Endothelial cell of umbilical vein (primary cell): Measurements from ENCODE around the gene TMEM266. TPM values are rescaled to one million over a fixed set of nuclear protein-coding genes. Genes with fewer than 3 reads are reported as not detected.
A peak's percentile ranks its signal among the peaks of the same experiment; 100 is the strongest.
"Not testable (repeated sequence)": the region's sequence is repeated elsewhere in the genome, so short reads cannot be mapped to it uniquely, and the experiment has no call there.

ENCODE experiments used
- BruUV-seq: library from RNA; stranded (reverse); fragments of 400-500 nt; replicated peaks from 2 replicates; lab custom pipeline; 2021; lab: Mats Ljungman, UMichigan
- CTCF ChIA-PET: fragments of 300-600, 350-600 bp; sonication (Branson Sonifier 250); formaldehyde crosslinking; loops from one replicate; lab custom pipeline; 2021; ENCODE audit warnings: antibody characterized with exemption, inconsistent platforms; lab: Charles Lee
- POLR2A ChIA-PET: fragments of 300-600, 350-600 bp; sonication (Branson Sonifier 250); formaldehyde crosslinking; loops from one replicate; lab custom pipeline; 2021; ENCODE audit warnings: antibody characterized with exemption, inconsistent platforms; lab: Charles Lee
- DNase-seq: peaks from one replicate; pipeline ENCODE4 v3.0.0-alpha.2; 2011; ENCODE audit warnings: low read depth, low spot score
- FAIRE-seq: peaks from 2 replicates; lab custom pipeline; 2011; peaks lifted over from hg19 to GRCh38; lab: Jason Lieb, UNC
- H2AFZ ChIP-seq: 2 replicates; pipeline ENCODE4 v1.6.0; 2012; ENCODE audit warnings: low read depth, low read length, control low read depth, inconsistent platforms
- H3K27ac ChIP-seq: 2 replicates; pipeline ENCODE4 v1.5.1; 2011; ENCODE audit warnings: low read depth, mild to moderate bottlenecking, control low read depth, low read length, moderate library complexity; ENCODE audit not compliant: insufficient read depth
- H3K27me3 ChIP-seq, 2 experiments: 2 replicates each; pipeline versions ENCODE4 v1.6.0 to v1.6.1; 2011; ENCODE audit warnings: low read length in 2 of 2, mixed read lengths in 1 of 2; ENCODE audit not compliant: control insufficient read depth in 2 of 2, insufficient read depth in 2 of 2
- H3K36me3 ChIP-seq, 2 experiments: 2 replicates in 1 of 2; 3 replicates in 1 of 2; pipeline ENCODE4 v1.5.1; 2011; ENCODE audit warnings: low read length in 2 of 2, mild to moderate bottlenecking in 1 of 2, moderate library complexity in 1 of 2; ENCODE audit not compliant: control insufficient read depth in 2 of 2, insufficient read depth in 2 of 2; ENCODE audit errors: extremely low read depth in 1 of 2
- H3K4me1 ChIP-seq: 3 replicates; pipeline ENCODE4 v1.5.1; 2011; ENCODE audit warnings: mild to moderate bottlenecking, low read length; ENCODE audit not compliant: control insufficient read depth, insufficient read depth; ENCODE audit errors: extremely low read depth
- H3K4me2 ChIP-seq: 2 replicates; pipeline ENCODE4 v1.6.1; 2011; ENCODE audit warnings: low read length, control low read depth, mixed read lengths; ENCODE audit not compliant: insufficient read depth
- H3K4me3 ChIP-seq, 3 experiments: fragments of 200-600 bp in 1 of 3; sonication (generic), shearing (Covaris generic) in 1 of 3; replicated peaks in 1 of 3; 2 replicates each; pipeline ENCODE4 v1.5.1; 2011 to 2016; ENCODE audit warnings: control low read depth in 3 of 3, low read length in 3 of 3, mild to moderate bottlenecking in 2 of 3, inconsistent platforms in 1 of 3, low read depth in 1 of 3, moderate library complexity in 1 of 3; ENCODE audit not compliant: insufficient read depth in 1 of 3
- H3K79me2 ChIP-seq: 2 replicates; pipeline ENCODE4 v1.6.0; 2012; ENCODE audit warnings: low read length, inconsistent platforms; ENCODE audit not compliant: control insufficient read depth, insufficient read depth
- H3K9ac ChIP-seq: replicated peaks from 2 replicates; pipeline ENCODE3; 2011; ENCODE audit warnings: low read length, control low read depth; ENCODE audit not compliant: insufficient read depth; ENCODE audit errors: extremely low read depth
- H3K9me1 ChIP-seq: replicated peaks from 3 replicates; pipeline ENCODE4 v1.6.0; 2011; ENCODE audit warnings: mild to moderate bottlenecking, low read length; ENCODE audit not compliant: control insufficient read depth, insufficient read depth; ENCODE audit errors: extremely low read depth
- H3K9me3 ChIP-seq: replicated peaks from 2 replicates; pipeline ENCODE4 v1.5.1; 2012; ENCODE audit warnings: low read length, inconsistent platforms; ENCODE audit not compliant: control insufficient read depth, insufficient read depth
- H4K20me1 ChIP-seq: replicated peaks from 2 replicates; pipeline ENCODE3; 2011; ENCODE audit warnings: mild to moderate bottlenecking, low read length; ENCODE audit not compliant: control insufficient read depth, insufficient read depth; ENCODE audit errors: extremely low read depth
- CTCF ChIP-seq, 2 donors: IDR thresholded peaks; 1 replicate in 1 of 2; 2 replicates in 1 of 2; pipeline ENCODE4 v1.5.1; 2011; ENCODE audit warnings: low read length in 2 of 2, mild to moderate bottlenecking in 2 of 2, moderate library complexity in 2 of 2, control low read depth in 1 of 2, inconsistent platforms in 1 of 2, low read depth in 1 of 2; ENCODE audit not compliant: insufficient read depth in 1 of 2; ENCODE audit errors: extremely low read depth in 1 of 2
- EZH2 ChIP-seq: IDR thresholded peaks from 2 replicates; pipeline ENCODE4 v1.6.1; 2012; ENCODE audit warnings: borderline replicate concordance, low read depth, mild to moderate bottlenecking, moderate library complexity, low read length, inconsistent platforms; ENCODE audit not compliant: severe bottlenecking
- FOS ChIP-seq: IDR thresholded peaks from 2 replicates; pipeline ENCODE4 v1.6.1; 2011; ENCODE audit warnings: mild to moderate bottlenecking, low read length, moderate library complexity, borderline replicate concordance; ENCODE audit not compliant: insufficient read depth
- GATA2 ChIP-seq: IDR thresholded peaks from 2 replicates; pipeline ENCODE4 v1.7.0; 2011; ENCODE audit warnings: low read depth, mild to moderate bottlenecking, moderate library complexity, mixed read lengths, low read length; ENCODE audit not compliant: insufficient read length, insufficient read depth
- JUN ChIP-seq: IDR thresholded peaks from 2 replicates; pipeline ENCODE4 v1.6.1; 2011; ENCODE audit warnings: borderline replicate concordance, low read depth; ENCODE audit not compliant: insufficient read length, insufficient read depth
- MAX ChIP-seq: IDR thresholded peaks from 2 replicates; pipeline ENCODE4 v1.6.1; 2011; ENCODE audit not compliant: insufficient read depth, insufficient read length
- MYC ChIP-seq: IDR thresholded peaks from one replicate; pipeline ENCODE4 v1.6.1; 2011; ENCODE audit warnings: mild to moderate bottlenecking, low read depth, low read length
- POLR2A ChIP-seq: IDR thresholded peaks from 2 replicates; pipeline ENCODE4 v1.6.1; 2012; ENCODE audit warnings: low read depth, mild to moderate bottlenecking, control low read depth, low read length
- POLR2AphosphoS5 ChIP-seq: IDR thresholded peaks from 2 replicates; pipeline ENCODE4 v1.6.1; 2012; ENCODE audit warnings: low read depth, mild to moderate bottlenecking, control low read depth, low read length, moderate library complexity; ENCODE audit not compliant: insufficient read depth
- dilution Hi-C: fragments of 300-500 bp; cut with MboI; formaldehyde crosslinking; loops from one replicate; pipeline ENCODE4 v1.15.0; 2019; ENCODE audit warnings: low sequenced_read_pairs; ENCODE audit not compliant: extremely low pct_ligation_motif_present
- intact Hi-C: fragments of 100-400 bp; cut with micrococcal nuclease; formaldehyde crosslinking; loops from one replicate; pipeline ENCODE4 v1.10.0; 2022
- polyA plus RNA-seq, 4 experiments: library from polyadenylated mRNA; depleted of rRNA in 3 of 4; stranded (reverse) in 3 of 4; unstranded in 1 of 4; fragments of >200 nt; gene quantifications; 2 replicates each; pipeline versions ENCODE4 v1.2.1 to v1.2.3, GENCODE V29; 2011 to 2012; ENCODE audit warnings: missing spikeins in 1 of 4
- total RNA-seq: library from RNA; stranded (reverse); gene quantifications from 2 replicates; pipeline ENCODE4 v1.2.3, GENCODE V29; 2021

The TMEM266 gene
- total and polyA plus RNA-seq, 2 donors (not counting 3 experiments of a cell fraction or from before 2014, with no cell fraction given) = not detected

- ChIA-PET CTCF (interaction anchor here (0.8 to 1.1 kb wide), 2 partner anchors 9 to 139 kb away, joined by 3 read pairs; no protein-coding TSS in a partner anchor), POLR2A (no interaction called here)
- no peaks in the 10 kb centered on the region for H3K79me2 ChIP-seq
- H3K27ac ChIP-seq = no peak within 1 kb of the TSS
- no peaks in the 10 kb centered on the region for H4K20me1 ChIP-seq
- H3K4me1 ChIP-seq = no peaks in the 10 kb centered on the region
- intact Hi-C loops (no loop called here), dilution Hi-C loops (no loop called here)
- H3K36me3 ChIP-seq = no peaks in the 10 kb centered on the region
- no peak for FAIRE-seq
- no peak for TF ChIP-seq JUN
- TF ChIP-seq POLR2A = no peak
- TF ChIP-seq MAX = no peak
- TF ChIP-seq CTCF (IDR thresholded peaks at IDR 0.05; ENCODE audit: extremely low read depth in 1 of 2, insufficient read depth in 1 of 2, low read depth in 1 of 2, low read length in 2 of 2) = no peak
- TF ChIP-seq GATA2 = no peak
- no peak for TF ChIP-seq POLR2AphosphoS5
- TF ChIP-seq FOS = no peak
- TF ChIP-seq EZH2 = no peak
- no peak for TF ChIP-seq MYC
- peak; percentile 17 for DNase-seq
- no peaks in the 10 kb centered on the region for H3K9me1 ChIP-seq
- H3K27me3 ChIP-seq = peaks cover 0 to 22% of the 10 kb centered on the region in 2 experiments
- no TSS peak for BruUV-seq
- no peaks in the 10 kb centered on the region for H3K9me3 ChIP-seq
- peak within 1 kb of the TSS; percentile 22 for H3K4me2 ChIP-seq
- H3K9ac ChIP-seq = no peak within 1 kb of the TSS
- H3K4me3 ChIP-seq = no peak within 1 kb of the TSS
- H2AFZ ChIP-seq = no peak within 1 kb of the TSS
Measured at GRCh38 chr15:76011627-76012551, 47.9 kb upstream of the TMEM266 start, which contains the start of gene NRG4. Gene NRG4 (minus strand): TSS chr15:76012424. CDS start chr15:76011230, 1,194 bp downstream.

DNA sequence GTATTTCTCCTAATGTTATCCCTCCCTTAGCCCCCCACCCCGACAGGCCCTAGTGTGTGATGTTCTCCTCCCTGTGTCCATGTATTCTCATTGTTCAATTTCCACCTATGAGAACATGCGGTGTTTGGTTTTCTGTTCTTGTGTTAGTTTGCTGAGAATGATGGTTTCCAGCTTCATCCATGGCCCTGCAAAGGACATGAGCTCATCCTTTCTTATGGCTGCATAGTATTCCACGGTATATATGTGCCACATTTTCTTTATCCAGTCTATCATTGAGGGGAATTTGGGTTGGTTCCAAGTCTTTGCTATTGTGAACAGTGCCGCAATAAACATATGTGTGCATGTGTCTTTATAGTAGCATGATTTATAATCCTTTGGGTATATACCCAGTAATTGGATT, 46.3 kb upstream of the TMEM266 start:
- POLR2A ChIA-PET, H3K9me3 ChIP-seq, H3K9ac ChIP-seq, intact Hi-C loops, H3K27ac ChIP-seq, H3K9me1 ChIP-seq, H3K36me3 ChIP-seq, DNase-seq, H3K79me2 ChIP-seq, H3K4me2 ChIP-seq, BruUV-seq, H4K20me1 ChIP-seq, dilution Hi-C loops, H2AFZ ChIP-seq, H3K4me1 ChIP-seq, H3K4me3 ChIP-seq, CTCF ChIA-PET, FAIRE-seq: not testable (repeated sequence)
- H3K27me3 ChIP-seq = peaks cover 0 to 22% of the 10 kb centered on the region in 2 experiments
